GM23338 (cell line): ENCODE data around the gene HNRNPF.

Experiments
- CREB1 ChIP-seq: fragments of 250-450 bp; sonication (Bioruptor Pico); IDR thresholded peaks from 2 replicates; pipeline ENCODE4 v1.5.0; 2020; ENCODE audit warnings: low read depth, mild to moderate bottlenecking, moderate library complexity
- CTCF ChIP-seq, 2 experiments: fragments of 200-600 bp in 1 of 2; sonication (generic) in 1 of 2; conservative IDR thresholded peaks; 2 replicates each; pipeline versions ENCODE4 v1.5.1 to v1.6.1; 2016 to 2017; ENCODE audit warnings: antibody characterized with exemption in 2 of 2, low read depth in 2 of 2, mild to moderate bottlenecking in 2 of 2, moderate library complexity in 1 of 2
- EZH2 ChIP-seq: fragments of 200-600 bp; sonication (generic); IDR thresholded peaks from one replicate; pipeline ENCODE4 v1.8.0; 2017; ENCODE audit warnings: antibody characterized with exemption, mild to moderate bottlenecking, low read depth; ENCODE audit not compliant: unreplicated experiment
- EZH2phosphoT487 ChIP-seq: fragments of 200-600 bp; sonication (generic); IDR thresholded peaks from one replicate; pipeline ENCODE4 v1.8.1; 2018; ENCODE audit warnings: antibody characterized with exemption; ENCODE audit not compliant: unreplicated experiment
- JUNB ChIP-seq: IDR thresholded peaks from one replicate; pipeline ENCODE4 v1.6.1; 2016; ENCODE audit warnings: antibody characterized with exemption; ENCODE audit not compliant: unreplicated experiment
- POLR2AphosphoS5 ChIP-seq: IDR thresholded peaks from 2 replicates; pipeline ENCODE4 v1.6.1; 2016; ENCODE audit warnings: antibody characterized with exemption, low read depth
- REST ChIP-seq: IDR thresholded peaks from one replicate; pipeline ENCODE4 v1.6.1; 2018; ENCODE audit warnings: antibody characterized with exemption; ENCODE audit not compliant: unreplicated experiment

GRCh38 chr10:43354330-43354635 lies 54.7 kb downstream of the HNRNPF start:
- TF ChIP-seq JUNB, result no peak
- no peak for TF ChIP-seq CTCF (conservative IDR thresholded peaks at IDR 0.05; ENCODE audit: low read depth in 2 of 2)
- no peak for TF ChIP-seq POLR2AphosphoS5
- TF ChIP-seq REST, result no peak
- no peak for TF ChIP-seq EZH2
- TF ChIP-seq EZH2phosphoT487, result no peak
- no peak for TF ChIP-seq CREB1 (CRISPR knock-in tag)
